Lower leg skin (tissue), 4 donors: Measurements from ENCODE around the gene BMP15. TPM values are rescaled to one million over a fixed set of nuclear protein-coding genes. Genes with fewer than 3 reads are reported as not detected.

Experiments used
- DNase-seq, 2 donors: peaks; one replicate each; pipeline ENCODE4 v3.0.0-alpha.2; 2019; ENCODE audit warnings: low spot score in 2 of 2
- H3K4me3 ChIP-seq: fragments of 200-600 bp; sonication (generic); 2 replicates; pipeline ENCODE4 v1.5.1; 2017; ENCODE audit warnings: mild to moderate bottlenecking, low read depth; ENCODE audit not compliant: poor library complexity, severe bottlenecking
- CTCF ChIP-seq, 3 donors: fragments of 450-650 bp; IDR thresholded peaks; one replicate each; pipeline ENCODE4 v1.5.1; 2016; ENCODE audit warnings: antibody characterized with exemption in 3 of 3, mild to moderate bottlenecking in 3 of 3, moderate library complexity in 2 of 3
- POLR2A ChIP-seq, 2 donors: fragments of 450-650 bp; IDR thresholded peaks; one replicate each; pipeline ENCODE4 v1.6.1; 2016 to 2017; ENCODE audit warnings: antibody characterized with exemption in 2 of 2, mild to moderate bottlenecking in 1 of 2, moderate library complexity in 1 of 2
- WGBS, 2 donors: methylation state at CpG; one replicate each; pipeline ENCODE4 v1.1.5; 2018; 5-methylcytosine and 5-hydroxymethylcytosine counted together
- intact Hi-C: fragments of 100-400 bp; cut with DNase I; formaldehyde crosslinking; loops from one replicate; pipeline ENCODE4 v1.15.0; 2023; ENCODE audit warnings: low total_unique reads
- total RNA-seq, 4 donors: library from RNA; depleted of rRNA; stranded (reverse); fragments of >200 nt; gene quantifications; one replicate each; pipeline ENCODE4 v1.1.0, GENCODE V29; 2016

BMP15 gene
- total RNA-seq, 4 donors from 2014 or later, result not detected

DNA sequence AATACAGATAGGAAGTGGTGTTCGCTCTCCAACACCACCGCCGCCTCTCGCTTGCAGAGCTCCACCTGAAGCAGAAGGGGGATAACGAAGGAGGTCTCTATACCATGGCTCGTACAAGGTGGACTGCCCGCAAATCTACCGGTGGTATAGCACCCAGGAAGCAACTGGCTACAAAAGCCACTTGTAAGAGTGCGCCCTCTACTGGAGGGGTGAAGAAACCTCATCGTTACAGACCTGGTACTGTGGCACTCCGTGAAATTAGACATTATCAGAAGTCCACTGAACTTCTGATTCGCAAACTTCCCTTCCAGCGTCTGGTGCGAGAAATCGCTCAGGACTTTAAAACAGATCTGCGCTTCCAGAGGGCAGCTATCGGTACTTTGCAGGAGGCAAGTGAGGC lies 5.2 kb upstream of the BMP15 start:
- 85 to 93% methylated on average over 16 to 17 of the region's 17 CpGs for WGBS, 2 donors
- H3K4me3 ChIP-seq, result no peak overlapping the region
- DNase-seq, result no peak
- no peak for TF ChIP-seq POLR2A (IDR thresholded peaks at IDR 0.05)
- TF ChIP-seq CTCF (IDR thresholded peaks at IDR 0.05), result no peak
- intact Hi-C loops, result no loop called here

DNA sequence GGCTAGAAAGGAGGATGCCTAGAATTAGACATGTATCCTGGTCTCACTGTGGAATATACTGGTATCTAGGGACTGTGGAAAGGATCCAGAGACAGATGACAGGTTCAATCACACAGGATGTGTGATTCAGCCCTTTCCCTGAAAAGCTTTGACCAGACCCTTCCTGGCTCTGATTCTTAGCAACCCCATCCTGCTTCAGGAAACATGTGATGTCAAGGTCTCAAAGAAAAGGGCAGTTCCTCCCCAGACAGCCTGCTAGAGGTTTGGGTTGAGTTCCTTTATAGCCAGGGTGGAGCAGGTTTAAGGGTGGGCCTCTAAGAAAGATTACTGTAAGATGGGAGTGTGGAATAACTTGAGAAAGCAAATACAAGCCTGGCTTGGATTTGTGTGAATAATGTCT lies 3.0 kb downstream of the BMP15 start:
- no peak overlapping the region for H3K4me3 ChIP-seq
- DNase-seq, result no peak
- intact Hi-C loops, result no loop called here
- TF ChIP-seq POLR2A (IDR thresholded peaks at IDR 0.05) (no peak), CTCF (IDR thresholded peaks at IDR 0.05) (no peak)

- no peak overlapping the region for H3K4me3 ChIP-seq
- intact Hi-C loops, result no loop called here
- DNase-seq, result no peak
- TF ChIP-seq CTCF (IDR thresholded peaks at IDR 0.05), result no peak
- TF ChIP-seq POLR2A (IDR thresholded peaks at IDR 0.05), result no peak
Measured at GRCh38 chrX:50920132-50920531, 9.6 kb downstream of the BMP15 start.

DNA sequence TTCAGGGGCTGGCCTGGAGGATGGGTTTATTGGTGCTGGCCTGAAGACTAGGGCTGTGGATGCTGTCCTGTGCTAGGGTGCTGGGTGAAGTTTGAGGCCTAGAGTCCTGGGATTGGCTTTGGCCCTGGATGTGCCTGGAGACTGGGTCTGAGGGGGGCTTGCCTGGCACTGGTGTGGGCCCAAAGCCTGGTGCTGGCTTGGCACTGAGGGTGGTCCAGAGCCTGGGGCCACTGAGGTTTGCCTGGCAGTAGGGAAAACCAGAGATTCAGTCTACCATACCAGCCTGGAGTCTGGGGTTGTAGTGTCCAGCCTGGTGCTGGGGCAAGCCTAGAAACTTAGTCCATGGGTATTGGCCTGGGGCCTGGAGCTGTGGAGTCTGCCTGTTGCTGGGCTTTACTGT lies 16.6 kb downstream of the BMP15 start:
- H3K4me3 ChIP-seq, result no peak overlapping the region
- TF ChIP-seq CTCF (IDR thresholded peaks at IDR 0.05) (no peak), POLR2A (IDR thresholded peaks at IDR 0.05) (no peak)
- no peak for DNase-seq
- intact Hi-C loops, result no loop called here

DNA sequence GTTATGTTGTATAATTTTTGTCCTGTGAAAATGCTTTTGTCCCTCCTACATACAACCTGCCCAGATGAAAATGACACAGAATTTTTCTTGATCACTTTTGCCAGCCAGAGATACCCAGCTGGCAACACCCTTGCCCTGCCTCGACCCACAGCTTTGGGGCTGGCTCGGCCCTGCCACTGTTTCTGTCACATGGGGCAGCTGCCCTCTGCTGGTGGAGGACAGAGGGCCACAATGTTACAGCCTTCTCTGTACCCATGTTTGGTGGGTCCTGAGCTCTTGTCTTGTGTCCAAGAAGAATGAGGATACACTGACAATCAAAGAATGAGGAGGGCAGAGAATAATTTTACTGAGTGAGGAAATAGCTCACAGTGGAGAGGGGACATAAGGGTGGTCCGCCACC lies 31.1 kb downstream of the BMP15 start:
- H3K4me3 ChIP-seq, result no peak overlapping the region
- no peak for DNase-seq
- 57 to 64% methylated on average over 3 of the region's 3 CpGs for WGBS, 2 donors
- intact Hi-C loops, result no loop called here
- TF ChIP-seq POLR2A (IDR thresholded peaks at IDR 0.05) (no peak), CTCF (IDR thresholded peaks at IDR 0.05) (no peak)

- intact Hi-C loops, result no loop called here
- no peak for DNase-seq
- TF ChIP-seq CTCF (IDR thresholded peaks at IDR 0.05) (no peak), POLR2A (IDR thresholded peaks at IDR 0.05) (no peak)
- 55 to 76% methylated on average over 2 of the region's 2 CpGs for WGBS, 2 donors
- H3K4me3 ChIP-seq, result no peak overlapping the region
Measured at GRCh38 chrX:50942471-50942870, 31.9 kb downstream of the BMP15 start.
